IPS DF 4.7 (cell line): ENCODE results near the gene LIPE.
"Not testable (repeated sequence)": the region's sequence is repeated elsewhere in the genome, so short reads cannot be mapped to it uniquely, and the experiment has no call there.

Experiments used
- DNase-seq: peaks from one replicate; pipeline ENCODE4 v3.0.0-alpha.2; 2013; ENCODE audit warnings: low spot score; ENCODE audit errors: extremely low read depth

The LIPE gene

GRCh38 chr19:42427313-42427712, at the start of gene LIPE:
Gene LIPE (minus strand): TSS chr19:42427388. CDS start chr19:42427149, 239 bp downstream.
- no peak for DNase-seq

- DNase-seq, result no peak
These were observed 48.2 kb upstream of the LIPE start for GRCh38 chr19:42475366-42475765.

- DNase-seq, result no peak
These were observed 47.6 kb upstream of the LIPE start for GRCh38 chr19:42474743-42475142.

GRCh38 chr19:42473686-42474085, 46.5 kb upstream of the LIPE start:
- peak; percentile 68 for DNase-seq

GRCh38 chr19:42472402-42473147, 45.4 kb upstream of the LIPE start:
- DNase-seq, result no peak

GRCh38 chr19:42471554-42472249, 44.5 kb upstream of the LIPE start:
- no peak for DNase-seq

- no peak for DNase-seq
These were observed 42.4 kb upstream of the LIPE start for GRCh38 chr19:42469311-42470235.

- DNase-seq, result no peak
These were observed 41.1 kb upstream of the LIPE start for GRCh38 chr19:42468273-42468796.

GRCh38 chr19:42467183-42467760, 40.1 kb upstream of the LIPE start:
- no peak for DNase-seq

GRCh38 chr19:42466521-42467182, 39.5 kb upstream of the LIPE start:
- no peak for DNase-seq

GRCh38 chr19:42465827-42466280, 38.7 kb upstream of the LIPE start:
- DNase-seq, result no peak

- DNase-seq, result no peak
These were observed 34.6 kb upstream of the LIPE start for GRCh38 chr19:42461700-42462324.

- not testable (repeated sequence) for DNase-seq
These were observed 34.0 kb upstream of the LIPE start for GRCh38 chr19:42461231-42461630.

GRCh38 chr19:42459926-42460325, 32.7 kb upstream of the LIPE start:
- no peak for DNase-seq

GRCh38 chr19:42455621-42456081, 28.5 kb upstream of the LIPE start:
- DNase-seq, result no peak

GRCh38 chr19:42455086-42455485, 27.9 kb upstream of the LIPE start:
- no peak for DNase-seq

GRCh38 chr19:42452590-42452989, 25.4 kb upstream of the LIPE start:
- DNase-seq, result no peak

GRCh38 chr19:42450314-42450934, 23.2 kb upstream of the LIPE start:
- DNase-seq, result no peak

- DNase-seq, result not testable (repeated sequence)
These were observed 21.1 kb upstream of the LIPE start for GRCh38 chr19:42448306-42448705.
